Germinal center (tissue), 1 donor: Measurements from ENCODE around the gene TMEM131L.
A peak's percentile ranks its signal among the peaks of the same experiment; 100 is the strongest.

ENCODE experiments used
- DNase-seq: peaks from one replicate; pipeline ENCODE4 v3.0.0; 2012; ENCODE audit warnings: mixed read lengths, low spot score

TMEM131L gene

DNA sequence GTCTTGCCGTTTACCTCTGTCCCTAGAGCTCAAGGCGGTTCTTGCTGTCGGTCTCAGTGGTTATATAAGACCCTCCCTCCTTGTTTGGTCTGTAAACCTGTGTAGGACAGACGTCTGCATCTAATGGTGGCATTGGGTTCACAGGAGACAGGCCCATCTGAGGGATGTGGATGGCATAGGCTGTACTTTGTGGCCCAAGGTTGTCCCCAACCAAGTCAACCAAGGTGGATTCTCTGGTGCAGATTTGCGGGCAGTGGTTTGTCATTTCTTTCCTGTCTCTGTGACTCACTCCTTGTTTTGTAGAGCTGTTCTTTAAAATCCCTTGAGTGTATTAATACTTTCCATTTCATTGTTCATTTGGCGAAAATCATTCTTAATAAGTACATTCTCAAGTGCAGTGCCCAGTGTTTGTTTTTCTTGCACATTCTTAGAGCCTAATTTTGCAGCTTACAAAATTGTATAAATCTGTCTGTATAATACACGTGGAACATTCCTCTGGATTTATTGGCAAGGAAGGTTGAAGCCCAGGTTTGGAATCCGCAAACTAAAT, 149.9 kb downstream of the TMEM131L start:
- DNase-seq: no peak

DNA sequence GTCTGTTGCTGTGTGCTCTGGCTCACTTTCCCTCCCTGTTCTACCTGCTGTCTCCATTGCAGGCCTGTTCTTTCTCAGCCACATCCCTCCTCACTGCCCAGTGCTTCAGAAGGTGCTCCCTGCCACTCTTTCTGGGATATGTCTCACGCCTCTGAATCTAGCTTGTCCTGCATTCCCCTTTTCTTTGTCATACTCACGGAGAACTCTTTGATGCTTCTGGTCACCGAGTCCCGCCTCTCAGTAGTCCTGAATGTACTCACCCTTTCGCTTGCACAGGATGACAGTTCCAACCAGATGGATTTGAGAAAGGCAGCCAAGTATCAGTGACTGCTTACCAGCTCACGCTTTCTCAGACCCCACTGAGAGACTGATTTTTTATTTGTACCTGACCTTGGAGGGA, 152.7 kb downstream of the TMEM131L start:
- no peak for DNase-seq

DNA sequence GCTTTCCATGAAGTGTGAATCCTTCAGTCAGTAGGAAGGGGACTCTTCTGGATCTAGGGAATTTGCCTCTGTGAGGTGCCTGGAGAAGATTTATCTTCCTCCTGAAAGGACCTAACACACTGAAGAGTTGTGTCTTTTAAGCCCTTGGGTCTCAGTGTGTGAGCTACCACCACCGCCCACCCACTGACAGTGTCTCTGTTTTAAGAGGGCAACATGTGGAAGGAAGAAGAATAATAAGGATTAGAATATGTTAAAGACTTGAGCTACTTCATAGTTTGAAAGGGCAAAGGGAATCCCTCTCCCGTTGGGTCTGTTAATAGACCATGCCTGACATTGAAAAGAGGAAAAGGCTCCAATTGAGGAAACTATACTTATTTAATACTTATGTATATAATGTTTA, 153.7 kb downstream of the TMEM131L start:
- no peak for DNase-seq

DNA sequence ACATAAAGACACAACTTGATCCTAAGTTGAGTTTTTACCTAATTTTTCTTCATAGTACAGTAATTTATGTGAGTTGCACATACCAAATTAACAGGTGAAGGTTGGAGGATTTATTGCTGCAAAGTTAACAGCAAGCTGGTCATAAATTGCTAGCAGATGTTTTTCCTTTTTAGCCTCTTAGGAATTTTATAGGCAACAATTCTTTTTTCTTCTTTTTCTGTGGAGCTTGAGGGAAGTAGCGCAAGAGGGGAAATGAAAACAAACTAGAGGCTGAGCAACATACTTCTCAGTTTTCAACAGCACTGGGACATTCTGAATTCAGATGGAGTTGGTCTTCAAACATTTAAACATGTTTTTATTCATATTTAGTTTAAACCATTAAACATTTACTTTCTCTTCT, 154.2 kb downstream of the TMEM131L start:
- no peak for DNase-seq

DNA sequence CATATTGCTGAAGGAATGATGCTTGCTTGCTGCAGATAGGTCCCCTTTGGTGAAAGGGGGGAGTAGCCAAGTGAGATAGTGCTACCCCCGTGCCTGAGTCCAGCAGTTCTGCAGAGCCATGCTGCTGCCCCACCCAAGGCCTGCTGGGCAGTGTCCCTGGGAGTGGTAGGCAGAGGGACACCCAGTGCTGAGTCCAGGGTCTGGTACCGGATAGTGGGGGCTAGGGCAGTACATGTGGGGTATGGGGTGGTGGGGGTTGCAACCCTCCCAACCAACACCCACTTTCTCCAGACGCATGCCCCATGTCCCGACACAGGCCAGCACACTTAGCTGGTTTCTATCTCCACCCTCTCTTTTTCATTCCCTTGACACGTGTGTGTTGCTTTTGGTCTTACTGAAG, 155.9 kb downstream of the TMEM131L start:
- no peak for DNase-seq

DNA sequence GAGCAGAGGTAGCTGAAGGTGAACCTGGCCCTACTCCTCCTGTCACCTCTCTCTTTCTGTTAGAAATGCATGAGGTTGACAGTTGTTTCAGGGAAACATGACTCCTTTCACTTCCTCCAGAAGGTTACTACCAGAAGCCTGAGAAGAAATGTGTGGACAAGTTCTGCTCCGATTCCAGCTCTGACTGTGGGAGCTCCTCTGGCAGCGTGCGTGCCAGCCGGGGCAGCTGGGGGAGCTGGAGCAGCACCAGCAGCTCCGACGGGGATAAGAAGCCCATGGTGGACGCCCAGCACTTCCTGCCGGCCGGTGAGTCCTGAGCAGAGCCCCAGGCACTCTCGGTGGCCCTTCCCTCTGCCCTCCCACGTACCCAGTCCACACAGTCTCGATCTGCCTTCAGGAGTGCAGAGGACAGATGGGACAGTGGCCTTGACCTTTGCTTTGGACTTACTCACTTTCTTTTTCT, 156.6 kb downstream of the TMEM131L start:
- no peak for DNase-seq

DNA sequence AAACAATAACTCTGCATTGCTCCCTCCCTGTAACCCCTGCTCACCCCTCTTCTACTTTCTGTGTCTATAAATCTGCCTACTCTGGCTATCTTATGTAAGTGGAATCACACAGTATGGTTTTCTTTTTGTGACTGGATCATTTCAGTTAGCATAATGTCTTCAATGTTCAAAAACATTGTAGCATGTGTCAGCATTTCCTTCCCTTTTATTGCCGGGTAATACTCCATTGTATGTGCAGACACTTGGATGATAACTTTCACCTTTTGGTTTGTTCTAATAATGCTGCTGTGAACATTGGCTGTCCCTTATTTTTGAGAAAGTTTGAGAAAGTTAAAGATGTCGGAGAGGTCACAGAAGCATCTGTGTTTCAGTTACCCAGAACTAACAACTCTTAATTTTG, 157.3 kb downstream of the TMEM131L start:
- DNase-seq: no peak

DNA sequence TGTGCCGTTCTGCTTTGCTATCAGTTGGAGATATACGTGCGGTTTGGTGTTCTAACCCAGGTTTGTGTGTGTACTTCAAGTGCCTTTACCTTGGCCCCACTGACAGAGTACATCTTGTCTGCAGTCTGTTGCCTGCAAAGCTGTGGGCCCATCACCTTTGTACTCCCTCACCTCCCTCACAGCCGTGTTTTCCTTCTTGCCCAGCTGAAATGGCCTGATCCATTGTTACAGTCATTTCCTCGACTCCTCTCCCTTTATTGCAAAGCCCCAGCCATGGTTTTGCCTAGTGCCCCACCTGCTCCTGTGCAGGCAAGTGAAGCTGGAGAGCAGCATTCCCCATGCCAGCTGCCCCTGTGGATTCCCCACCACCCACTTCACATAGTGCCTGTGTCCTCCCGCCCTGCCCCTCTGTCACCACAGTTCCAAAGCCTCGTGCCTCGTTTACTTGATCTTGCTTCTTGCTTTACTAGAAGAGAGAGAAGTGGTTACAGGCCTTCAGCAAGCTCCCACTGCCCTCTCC, 162.7 kb downstream of the TMEM131L start:
- no peak for DNase-seq

DNA sequence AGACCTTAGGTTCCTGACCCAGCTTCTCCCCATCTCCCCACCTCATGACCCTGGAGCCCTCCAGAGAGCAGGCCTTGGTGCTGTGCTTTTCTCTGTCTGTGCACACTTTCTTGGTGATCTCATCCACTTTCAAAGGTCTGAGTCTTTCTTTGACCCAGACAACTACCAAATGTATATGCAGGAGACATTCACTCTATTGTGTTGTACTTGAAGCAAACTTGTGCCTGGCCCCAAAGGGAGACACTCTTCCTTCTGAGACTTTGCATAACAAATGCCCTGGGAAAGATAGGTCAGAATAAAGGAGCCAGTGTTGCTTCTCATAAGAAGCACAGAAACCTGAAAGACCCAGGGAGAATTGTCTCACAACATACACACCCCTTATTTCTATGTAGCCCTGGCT, 163.6 kb downstream of the TMEM131L start:
- DNase-seq: no peak

DNA sequence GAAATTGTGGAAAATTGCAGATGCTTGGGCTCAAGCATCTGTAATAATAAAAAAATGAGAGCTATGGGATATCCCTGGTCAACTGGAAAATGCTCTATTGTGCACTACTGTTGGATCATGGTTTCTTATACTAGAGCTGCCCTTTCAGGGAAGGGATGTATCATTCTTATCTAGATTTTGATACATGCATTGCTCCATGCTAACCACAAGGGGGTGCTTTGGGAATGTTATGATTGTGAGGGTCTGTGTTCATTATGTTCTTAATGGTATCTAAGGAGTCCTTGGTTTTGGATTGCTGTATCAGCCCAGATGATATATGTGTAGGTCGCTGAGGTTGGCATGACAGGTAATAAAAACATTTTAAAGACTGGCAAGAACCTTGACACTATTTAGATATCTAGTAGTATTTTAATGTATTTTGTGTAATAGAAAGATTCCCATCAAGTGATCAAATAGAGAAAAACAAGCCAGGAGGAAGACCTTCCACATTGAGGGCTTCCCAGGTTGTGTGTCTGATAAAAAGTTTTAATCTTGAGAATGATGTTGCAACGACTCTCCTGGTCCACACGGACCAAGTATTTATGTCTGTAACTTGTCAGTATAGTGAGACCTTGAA, 168.7 kb downstream of the TMEM131L start:
- no peak for DNase-seq

DNA sequence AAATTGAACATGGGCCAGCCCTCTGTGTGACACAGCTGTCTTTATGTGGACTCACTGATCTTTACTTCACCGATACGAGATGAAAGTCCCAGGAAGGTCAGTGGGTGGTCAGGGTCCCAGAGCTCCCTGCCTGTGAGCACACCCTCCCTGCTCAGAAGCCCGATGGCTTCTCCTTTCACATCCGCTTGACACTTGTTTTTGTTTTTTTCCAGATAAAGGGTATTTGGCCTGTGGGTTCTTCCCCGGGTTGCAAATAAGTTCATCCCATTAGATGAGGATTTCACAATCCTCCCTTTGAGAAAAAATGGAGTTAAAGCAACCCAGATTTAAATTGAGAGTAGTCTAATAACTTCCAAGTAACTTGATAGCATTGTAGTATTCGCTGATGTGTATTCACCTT, 169.7 kb downstream of the TMEM131L start:
- no peak for DNase-seq

DNA sequence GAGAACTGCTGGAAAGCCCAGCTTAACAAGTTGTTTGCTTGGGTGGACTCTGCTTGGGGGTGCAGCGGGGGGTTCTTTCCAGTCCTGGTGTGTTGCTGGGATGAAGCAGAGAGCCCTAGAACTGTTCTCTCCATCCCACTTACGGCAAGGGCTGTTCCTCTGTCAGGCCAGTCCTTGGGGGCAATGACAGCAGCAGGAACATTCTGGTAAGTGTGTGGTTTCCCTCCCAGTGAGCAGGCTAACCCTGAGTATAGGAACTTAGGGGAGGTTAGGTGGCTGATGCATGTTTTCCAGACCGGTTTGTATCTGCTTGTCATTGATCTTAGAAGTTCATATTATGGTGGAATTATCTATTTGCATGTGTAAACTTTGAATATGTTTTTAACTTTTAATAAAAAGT, 171.0 kb downstream of the TMEM131L start:
- DNase-seq: no peak

DNA sequence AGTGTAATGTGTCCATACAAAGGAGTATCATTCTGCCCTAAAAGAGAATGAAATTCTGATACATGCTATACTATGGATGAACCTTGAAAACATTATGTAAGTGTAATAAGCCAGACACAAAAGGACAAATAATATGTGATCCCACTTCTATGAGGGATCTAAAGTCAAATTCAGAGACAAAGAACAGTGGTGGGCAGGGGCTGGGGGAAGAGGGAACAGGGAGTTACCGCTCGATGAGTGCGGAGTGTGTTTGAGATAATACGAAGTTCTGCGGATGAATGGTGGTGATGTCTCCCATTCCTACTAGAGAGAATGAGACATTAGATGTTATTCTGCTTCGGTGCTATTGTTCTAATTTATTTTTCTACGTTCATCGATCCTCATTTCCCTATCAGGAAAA, 171.9 kb downstream of the TMEM131L start:
- no peak for DNase-seq

DNA sequence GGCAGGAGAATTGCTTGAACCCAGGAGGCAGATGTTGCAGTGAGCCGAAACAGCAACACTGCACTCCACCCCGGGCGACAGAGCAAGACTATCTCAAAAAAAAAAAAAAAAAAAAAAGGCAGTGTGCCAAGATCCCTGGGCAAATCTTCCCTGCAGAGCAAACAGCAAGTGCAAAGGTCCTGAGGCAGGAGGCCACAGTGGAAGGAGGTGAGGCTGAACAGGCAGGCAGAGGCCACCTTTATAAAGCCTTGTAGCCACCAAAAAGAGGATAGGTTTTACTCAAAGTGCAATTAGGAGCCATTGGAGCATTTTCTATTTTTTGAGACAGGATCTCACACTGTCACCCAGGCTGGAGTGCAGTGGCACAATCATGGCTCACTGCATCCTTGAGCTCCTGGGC, 172.8 kb downstream of the TMEM131L start:
- no peak for DNase-seq

DNA sequence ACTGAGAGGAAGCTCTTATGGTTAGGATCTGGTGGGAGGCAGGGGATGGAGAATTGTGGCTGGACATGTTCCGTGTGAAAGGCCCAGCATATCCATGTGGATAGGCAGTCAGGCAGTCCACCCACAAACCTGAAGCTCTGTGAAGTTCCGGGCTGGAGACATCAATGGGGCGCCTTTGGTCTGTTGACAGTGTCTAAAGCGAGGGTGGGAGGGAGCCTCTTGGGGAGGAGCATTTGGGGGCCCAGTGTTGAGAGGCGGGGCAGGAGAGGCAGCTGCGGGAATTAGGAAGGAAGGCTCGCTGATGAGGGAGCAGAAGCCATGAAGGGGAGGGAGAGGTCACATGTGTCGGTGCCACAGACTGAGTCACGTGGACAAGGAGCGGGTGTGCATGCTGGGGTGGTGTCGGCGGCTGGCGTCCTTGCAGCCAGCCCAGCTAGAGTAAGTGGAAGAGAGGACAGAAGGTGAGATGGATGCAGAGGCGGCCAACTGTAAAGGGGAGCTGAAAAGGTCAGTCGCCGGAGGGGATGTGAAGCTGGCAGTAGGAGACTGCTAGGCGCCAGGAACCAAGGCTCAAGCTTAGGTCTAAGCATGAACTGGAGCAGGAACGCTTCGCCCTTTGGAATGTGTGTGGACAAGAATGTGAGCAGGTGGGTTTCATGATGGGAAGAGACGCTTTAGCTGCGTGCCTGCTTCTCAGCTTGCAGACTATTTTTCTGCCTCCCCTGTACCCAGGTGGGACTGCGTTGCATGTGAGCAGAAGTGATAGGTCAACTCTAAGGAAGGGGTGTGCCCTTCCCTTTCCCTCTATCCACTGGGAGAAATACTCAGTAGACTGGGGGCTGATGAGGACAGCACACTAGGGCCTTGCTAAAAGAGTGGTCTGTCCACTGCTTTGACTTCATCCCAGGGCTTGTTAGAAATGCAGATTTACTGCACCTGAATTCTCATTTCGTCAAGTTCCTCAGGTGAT, 174.0 kb downstream of the TMEM131L start:
- DNase-seq: no peak

DNA sequence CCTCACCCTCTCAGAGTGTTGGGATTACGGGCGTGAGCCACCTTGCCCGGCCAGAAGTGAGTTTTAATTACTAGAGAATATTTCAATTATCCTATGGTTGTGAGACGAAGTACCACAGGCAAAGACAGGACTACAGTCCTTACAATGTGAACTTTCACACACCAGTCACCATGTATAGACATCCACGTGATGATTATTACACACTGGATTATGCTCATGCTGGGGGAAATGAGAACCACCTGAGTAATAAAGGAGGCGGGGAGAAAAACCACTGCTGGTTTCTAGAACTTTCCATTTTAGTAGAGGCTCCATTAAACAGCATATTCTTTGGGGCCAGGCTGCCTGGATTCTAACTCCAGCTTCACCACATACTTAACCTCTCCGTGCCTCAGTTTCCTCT, 175.4 kb downstream of the TMEM131L start:
- no peak for DNase-seq

DNA sequence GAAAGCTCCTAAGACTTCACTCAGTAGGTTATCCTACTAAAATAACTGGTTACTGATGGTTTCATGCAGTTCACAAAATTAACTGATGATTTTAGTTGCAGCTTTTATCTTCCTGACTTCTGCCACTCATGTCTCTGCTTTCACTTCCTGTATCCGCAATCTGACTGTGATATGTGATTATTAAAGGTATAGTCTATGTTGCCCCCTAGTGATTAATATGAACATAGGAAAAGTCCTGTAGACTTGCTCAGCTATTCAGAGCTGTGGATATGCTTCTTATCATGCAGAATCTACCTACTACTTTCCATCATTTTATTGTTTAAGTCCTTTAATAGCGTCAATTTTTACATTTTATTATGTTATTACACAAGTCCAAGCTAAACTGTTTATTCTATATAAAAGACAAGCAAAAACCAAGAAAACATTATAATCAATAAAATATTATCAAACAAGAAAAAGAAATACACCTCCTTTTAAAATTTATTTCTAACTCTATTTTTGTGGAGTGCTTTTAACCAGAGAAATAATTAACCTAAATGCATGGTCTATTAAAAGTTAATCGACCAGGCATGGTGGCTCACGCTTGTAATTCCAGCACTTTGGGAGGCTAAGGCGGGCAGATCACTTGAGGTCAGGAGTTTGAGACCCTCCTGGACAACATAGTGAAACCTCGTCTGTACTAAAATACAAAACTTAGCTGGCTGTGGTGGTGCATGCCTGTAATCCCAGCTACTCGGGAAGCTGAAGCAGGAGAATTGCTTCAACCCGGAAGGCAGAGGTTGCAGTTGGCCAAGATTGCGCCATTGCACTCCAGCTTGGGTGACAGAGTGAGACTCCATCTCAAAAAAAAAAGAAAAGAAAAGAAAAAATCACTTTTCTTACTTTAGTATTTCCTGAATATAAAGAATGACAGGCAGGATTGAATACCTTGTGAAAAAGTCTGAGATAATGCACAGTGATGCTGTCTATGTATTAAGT, 177.5 kb downstream of the TMEM131L start:
- DNase-seq: peak; percentile 78

DNA sequence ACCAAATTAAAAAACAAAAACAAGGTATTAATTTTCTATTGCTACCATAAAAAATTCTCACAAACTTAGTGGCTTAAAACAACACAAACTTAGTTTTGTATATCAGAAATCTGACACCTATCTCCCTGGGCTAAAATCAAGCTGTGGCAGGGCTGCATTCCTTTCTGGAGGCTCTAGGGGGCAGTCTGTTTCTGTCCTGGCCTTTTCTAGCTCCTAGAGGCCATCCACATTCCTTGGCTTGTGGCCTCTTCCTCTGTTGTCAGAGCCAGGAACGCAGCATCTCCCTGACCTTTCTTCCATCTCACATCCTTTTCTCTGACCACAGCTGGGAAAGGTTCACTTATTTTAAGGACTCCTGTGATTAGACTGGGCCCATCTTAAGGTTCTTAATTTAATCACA, 179.0 kb downstream of the TMEM131L start:
- no peak for DNase-seq

DNA sequence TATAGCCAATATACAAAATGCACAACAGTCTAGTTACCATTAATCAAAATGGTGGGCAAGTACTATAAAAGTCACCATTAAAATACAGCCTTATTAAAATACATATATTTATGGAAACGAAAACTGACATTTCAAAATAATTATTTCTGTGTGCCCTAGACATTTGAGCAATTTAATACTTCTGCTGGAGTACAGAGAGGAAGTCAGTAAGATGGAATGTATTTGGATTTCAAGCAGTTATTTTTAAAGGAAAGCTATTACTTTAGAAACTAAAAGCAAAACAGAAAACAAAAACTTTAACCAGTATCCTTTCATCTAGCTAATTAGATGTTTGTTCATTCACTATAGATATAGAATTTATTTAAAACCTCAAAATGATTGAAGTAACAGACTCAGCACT, 180.1 kb downstream of the TMEM131L start:
- DNase-seq: no peak

DNA sequence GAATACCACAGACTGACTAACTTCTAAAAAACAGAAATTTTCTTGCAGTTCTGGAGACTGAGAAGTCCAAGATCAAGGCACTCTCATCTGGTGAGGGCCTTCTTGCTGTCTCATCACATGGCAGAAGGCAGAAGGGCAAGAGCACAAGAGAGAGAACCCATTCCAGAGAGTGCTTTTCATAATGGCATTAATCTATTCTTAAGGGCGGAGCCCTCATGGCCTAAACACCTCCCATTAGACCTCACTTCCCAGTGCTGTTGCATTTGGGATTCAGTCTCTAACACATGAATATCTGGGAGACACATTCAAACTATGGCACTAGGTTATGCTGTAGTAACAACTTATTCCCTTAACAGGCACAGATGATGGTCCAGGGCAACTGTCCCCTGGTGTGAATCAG, 180.8 kb downstream of the TMEM131L start:
- DNase-seq: no peak

DNA sequence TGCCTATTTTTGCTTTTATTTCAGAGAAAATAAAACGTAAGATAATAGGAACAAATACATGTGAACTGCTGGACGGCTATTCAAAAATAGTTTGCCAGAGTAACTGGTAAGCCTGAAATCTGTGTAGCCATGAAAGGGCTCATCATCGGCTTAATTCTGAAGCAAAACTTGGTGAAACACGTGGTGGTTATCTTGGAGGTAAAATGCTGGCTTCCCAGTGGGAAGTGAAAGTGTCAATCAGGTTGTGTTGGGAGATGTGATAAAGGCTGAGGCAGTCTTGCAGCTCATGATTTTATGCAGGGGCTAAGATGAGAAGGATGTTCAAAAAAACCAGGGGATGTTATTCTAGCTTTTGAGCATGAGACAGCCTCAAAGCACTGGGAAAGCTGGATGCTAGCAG, 181.8 kb downstream of the TMEM131L start:
- no peak for DNase-seq

DNA sequence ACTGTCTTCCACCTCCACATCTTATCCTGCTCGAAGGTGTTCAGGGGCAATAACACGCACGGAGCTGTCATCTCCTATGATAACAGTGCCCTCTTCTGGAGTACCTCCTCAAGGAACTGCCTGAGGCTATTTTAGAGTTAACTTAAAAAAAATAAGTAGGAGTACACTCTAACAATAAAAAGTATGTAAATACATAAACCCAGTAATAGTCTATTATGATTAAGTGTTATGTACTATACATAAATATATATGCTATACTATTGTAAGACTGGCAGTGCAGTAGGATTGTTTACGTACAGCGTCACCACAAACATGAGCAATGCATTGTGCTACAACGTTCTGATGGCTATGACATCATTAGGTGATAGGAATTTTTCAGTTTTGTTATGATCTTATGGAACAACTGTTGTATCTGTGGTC, 183.4 kb downstream of the TMEM131L start:
- DNase-seq: no peak
